GM12878 (cell line): ENCODE data around the gene FAM185A.
"Not testable (repeated sequence)": the region's sequence is repeated elsewhere in the genome, so short reads cannot be mapped to it uniquely, and the experiment has no call there.

ENCODE experiments used
- CTCF ChIP-seq, 3 experiments: IDR thresholded peaks in 2 of 3; conservative IDR thresholded peaks in 1 of 3; 2 replicates each; pipeline ENCODE4 v1.5.1; 2011; ENCODE audit warnings: low read depth in 3 of 3, low read length in 3 of 3, mild to moderate bottlenecking in 3 of 3, control low read depth in 2 of 3, moderate library complexity in 2 of 3, inconsistent platforms in 1 of 3, mixed read lengths in 1 of 3; ENCODE audit not compliant: control insufficient read depth in 2 of 3, insufficient read depth in 1 of 3; ENCODE audit errors: extremely low read depth in 1 of 3
- FOS ChIP-seq: IDR thresholded peaks from 3 replicates; pipeline ENCODE4 v1.6.1; 2011; ENCODE audit warnings: borderline replicate concordance; ENCODE audit not compliant: insufficient read length; ENCODE audit errors: extremely low read depth
- GABPA ChIP-seq: IDR thresholded peaks from 2 replicates; pipeline ENCODE4 v1.6.1; 2014; ENCODE audit warnings: antibody characterized with exemption, low read depth, mild to moderate bottlenecking, inconsistent platforms
- KDM1A ChIP-seq: fragments of 200-600 bp; sonication (generic); IDR thresholded peaks from 2 replicates; pipeline ENCODE4 v1.6.1; 2016; ENCODE audit warnings: borderline replicate concordance
- MYC ChIP-seq: IDR thresholded peaks from 2 replicates; pipeline ENCODE4 v1.6.1; 2011; ENCODE audit warnings: mild to moderate bottlenecking, low read length, moderate library complexity, inconsistent platforms; ENCODE audit not compliant: insufficient read depth, insufficient replicate concordance, insufficient read length, severe bottlenecking
- PML ChIP-seq: IDR thresholded peaks from 2 replicates; pipeline ENCODE4 v1.6.1; 2012; ENCODE audit warnings: low read length, inconsistent platforms
- RAD21 ChIP-seq: IDR thresholded peaks from 2 replicates; pipeline ENCODE4 v1.6.1; 2011; ENCODE audit warnings: mild to moderate bottlenecking, low read depth, low read length, moderate library complexity; ENCODE audit not compliant: insufficient read depth
- REST ChIP-seq: IDR thresholded peaks from 2 replicates; pipeline ENCODE4 v1.6.1; 2012; ENCODE audit warnings: mild to moderate bottlenecking, low read depth, low read length
- SIN3A ChIP-seq: IDR thresholded peaks from 2 replicates; pipeline ENCODE4 v1.6.1; 2012; ENCODE audit warnings: low read depth, low read length, improper control_type of control experiment

GRCh38 chr7:102742002-102742771 lies 6.6 kb upstream of the FAM185A start:
- TF ChIP-seq SIN3A; MYC; RAD21; REST; GABPA; CTCF (IDR thresholded peaks at IDR 0.05 in 2 of 3, conservative IDR thresholded peaks at IDR 0.05 in 1 of 3; ENCODE audit: control insufficient read depth in 2 of 3, extremely low read depth in 1 of 3, insufficient read depth in 1 of 3, low read depth in 3 of 3, low read length in 3 of 3); PML; FOS; KDM1A: not testable (repeated sequence)
